ENCODE results near the gene CSTA. TPM values are rescaled to one million over a fixed set of nuclear protein-coding genes. Genes with fewer than 3 reads are reported as not detected.

Gene CSTA
- total RNA-seq = 6.2 and 14.4 TPM in 2 replicates

GRCh38 chr3:122324871-122325323 is at the start of gene CSTA:
CSTA (plus strand) TSS chr3:122325248; CDS start chr3:122325293, 45 bp downstream.

GRCh38 chr3:122382888-122383666 is 58.0 kb downstream of the CSTA start, which contains the start of gene MIX23:
MIX23 (minus strand) TSS chr3:122383231; CDS start chr3:122383224, 7 bp downstream.

GRCh38 chr3:122383771-122384697 is 59.0 kb downstream of the CSTA start, which contains the start of gene FAM162A:
FAM162A (plus strand) TSS chr3:122384182; CDS start chr3:122384266, 84 bp downstream.

Other genes with a start within 250 kb of the CSTA start
- gene CASR, start 141.6 kb upstream of the CSTA start, total RNA-seq = not detected in 2 replicates
- 15.9 and 22.4 TPM in 2 replicates for gene MIX23, start 58.0 kb downstream of the CSTA start, total RNA-seq
- gene FAM162A, start 58.9 kb downstream of the CSTA start, total RNA-seq = 23.0 and 34.0 TPM in 2 replicates
- gene WDR5B, start 90.8 kb downstream of the CSTA start, total RNA-seq = 3.4 and 4.7 TPM in 2 replicates
- 16.3 and 18.7 TPM in 2 replicates for gene KPNA1, start 189.7 kb downstream of the CSTA start, total RNA-seq
- 8.9 and 14.6 TPM in 2 replicates for gene PARP9, start 239.1 kb downstream of the CSTA start, total RNA-seq
- 10.9 and 14.6 TPM in 2 replicates for gene DTX3L, start 239.1 kb downstream of the CSTA start, total RNA-seq